Activated CD8-positive, alpha-beta memory T cell treated with anti-CD3 and anti-CD28 coated beads for 36 hours (primary cell): ENCODE measurements around the gene SLC6A2. TPM values are rescaled to one million over a fixed set of nuclear protein-coding genes. Genes with fewer than 3 reads are reported as not detected.
"Not testable (repeated sequence)": the region's sequence is repeated elsewhere in the genome, so short reads cannot be mapped to it uniquely, and the experiment has no call there.

Experiments used
- CTCF ChIA-PET: fragments of 350-600 bp; sonication (Branson Sonifier 250); formaldehyde crosslinking; loops from one replicate; lab custom pipeline; 2021; ENCODE audit warnings: antibody characterized with exemption; lab: Charles Lee
- POLR2A ChIA-PET: fragments of 350-600 bp; sonication (Branson Sonifier 250); formaldehyde crosslinking; loops from one replicate; lab custom pipeline; 2021; ENCODE audit warnings: antibody characterized with exemption; lab: Charles Lee
- total RNA-seq, 2 experiments: library from RNA; stranded (reverse); gene quantifications; one replicate each; pipeline ENCODE4 v1.2.3, GENCODE V29; 2021

SLC6A2 gene
- total RNA-seq = not detected

- ChIA-PET CTCF (no interaction called here), POLR2A (no interaction called here)
Measured at GRCh38 chr16:55655897-55656681, at the start of gene SLC6A2. TSS of gene SLC6A2 (plus strand) at chr16:55655988. CDS start at chr16:55656695, 707 bp downstream.

- ChIA-PET CTCF (no interaction called here), POLR2A (no interaction called here)
Measured at GRCh38 chr16:55613613-55614335, 42.0 kb upstream of the SLC6A2 start.

DNA sequence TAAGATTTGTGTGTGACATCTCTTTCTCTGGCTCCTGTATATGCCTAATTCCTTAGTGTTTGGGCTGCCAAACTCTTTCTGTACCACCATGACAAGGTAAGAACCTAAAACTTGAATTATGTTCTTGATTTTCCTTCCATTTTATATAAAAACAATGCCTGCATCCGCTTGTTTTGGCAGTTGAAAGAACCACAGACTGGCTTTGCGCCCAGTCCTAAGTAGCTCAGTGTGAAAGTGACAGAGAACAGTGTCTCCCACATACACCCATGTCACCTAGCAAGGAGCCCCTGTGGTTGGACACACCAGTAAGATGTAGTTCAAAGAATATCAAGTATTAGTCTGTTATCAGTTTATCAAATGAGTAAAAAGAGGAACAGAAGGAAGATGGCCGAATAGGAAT is 40.7 kb upstream of the SLC6A2 start:
- POLR2A ChIA-PET = no interaction called here
- CTCF ChIA-PET = no interaction called here

GRCh38 chr16:55615670-55616069 is 40.1 kb upstream of the SLC6A2 start:
- CTCF ChIA-PET = not testable (repeated sequence)

DNA sequence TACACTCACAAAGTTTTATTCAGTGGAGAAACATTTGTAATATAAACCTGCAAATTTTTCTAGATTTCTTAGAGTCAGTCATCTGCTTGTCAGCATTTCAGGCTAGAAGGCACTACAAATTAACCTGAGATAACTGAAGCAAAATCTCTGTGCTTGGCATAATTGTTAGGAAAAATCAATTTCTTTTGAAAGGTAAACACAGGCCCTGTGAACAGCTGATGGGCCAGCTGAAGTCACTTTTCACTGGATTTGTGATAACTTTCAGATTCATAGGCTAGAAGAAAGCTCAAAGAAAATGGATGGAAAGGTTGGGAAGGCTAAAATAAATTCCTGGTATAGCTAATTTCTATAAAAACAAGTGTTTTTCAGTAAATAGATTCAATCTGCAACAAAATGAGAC is 34.0 kb upstream of the SLC6A2 start:
- POLR2A ChIA-PET = no interaction called here
- CTCF ChIA-PET = no interaction called here

More at GRCh38 chr16:55615670-55616069, 40.1 kb upstream of the SLC6A2 start:
- POLR2A ChIA-PET = not testable (repeated sequence)

- ChIA-PET CTCF (no interaction called here), POLR2A (no interaction called here)
Measured at GRCh38 chr16:55622272-55622671, 33.5 kb upstream of the SLC6A2 start.

- CTCF ChIA-PET = interaction anchor here (1.0 kb wide), 1 partner anchor 158 kb away, joined by 3 read pairs; no protein-coding TSS in a partner anchor
Measured at GRCh38 chr16:55622930-55623561, 32.7 kb upstream of the SLC6A2 start.

GRCh38 chr16:55623640-55624039 is 32.1 kb upstream of the SLC6A2 start:
- CTCF ChIA-PET = interaction anchor here (1.0 kb wide), 1 partner anchor 159 kb away, joined by 3 read pairs; no protein-coding TSS in a partner anchor

More at GRCh38 chr16:55622930-55623561, 32.7 kb upstream of the SLC6A2 start:
- POLR2A ChIA-PET = no interaction called here

GRCh38 chr16:55624696-55625095 is 31.1 kb upstream of the SLC6A2 start:
- POLR2A ChIA-PET = no interaction called here
- CTCF ChIA-PET = no interaction called here

More at GRCh38 chr16:55623640-55624039, 32.1 kb upstream of the SLC6A2 start:
- POLR2A ChIA-PET = no interaction called here

DNA sequence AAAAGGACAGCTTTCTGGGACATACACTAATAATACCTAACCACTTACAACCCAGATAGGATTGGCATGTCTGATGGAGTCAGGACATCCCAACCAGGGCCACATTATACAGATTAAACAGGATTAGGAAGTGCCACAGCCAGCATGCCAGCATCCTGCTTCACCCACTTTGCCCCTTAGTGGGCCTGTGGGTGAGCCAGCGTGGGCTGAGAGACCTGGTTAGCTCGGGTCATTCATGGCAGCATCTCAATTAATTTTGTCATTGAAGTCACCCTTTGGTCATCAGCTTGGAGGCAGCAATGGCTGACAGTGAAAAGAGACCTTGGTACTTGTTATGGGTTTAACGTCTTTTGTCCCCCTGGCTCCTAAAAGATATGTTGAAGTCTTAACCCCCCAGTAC is 29.9 kb upstream of the SLC6A2 start:
- ChIA-PET POLR2A (no interaction called here), CTCF (no interaction called here)

- POLR2A ChIA-PET = no interaction called here
- CTCF ChIA-PET = no interaction called here
Measured at GRCh38 chr16:55628306-55628968, 27.4 kb upstream of the SLC6A2 start.

- POLR2A ChIA-PET = no interaction called here
- CTCF ChIA-PET = no interaction called here
Measured at GRCh38 chr16:55630774-55631173, 25.0 kb upstream of the SLC6A2 start.

DNA sequence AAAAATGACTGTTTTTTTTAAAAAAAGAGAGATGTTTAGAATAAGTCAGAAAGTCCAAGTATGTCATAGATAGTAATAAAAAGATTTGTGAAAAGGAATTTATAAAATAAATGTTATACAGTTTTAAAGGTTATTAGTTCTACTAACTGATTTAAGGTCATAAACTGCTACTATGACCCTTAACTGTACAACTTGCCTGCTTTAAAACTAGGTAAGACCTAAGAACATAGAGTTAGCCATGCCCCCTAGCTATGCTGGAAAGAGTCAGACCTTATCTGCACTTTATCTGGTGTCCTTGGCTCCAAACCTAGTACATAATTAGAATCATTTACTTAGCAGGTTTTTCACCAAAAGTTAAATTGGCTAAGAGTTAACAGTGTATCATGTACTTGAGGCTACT is 23.5 kb upstream of the SLC6A2 start:
- ChIA-PET POLR2A (no interaction called here), CTCF (no interaction called here)

- CTCF ChIA-PET = no interaction called here
- POLR2A ChIA-PET = no interaction called here
Measured at GRCh38 chr16:55634193-55634592, 21.6 kb upstream of the SLC6A2 start.

- POLR2A ChIA-PET = no interaction called here
- CTCF ChIA-PET = no interaction called here
Measured at GRCh38 chr16:55638256-55638655, 17.5 kb upstream of the SLC6A2 start.

DNA sequence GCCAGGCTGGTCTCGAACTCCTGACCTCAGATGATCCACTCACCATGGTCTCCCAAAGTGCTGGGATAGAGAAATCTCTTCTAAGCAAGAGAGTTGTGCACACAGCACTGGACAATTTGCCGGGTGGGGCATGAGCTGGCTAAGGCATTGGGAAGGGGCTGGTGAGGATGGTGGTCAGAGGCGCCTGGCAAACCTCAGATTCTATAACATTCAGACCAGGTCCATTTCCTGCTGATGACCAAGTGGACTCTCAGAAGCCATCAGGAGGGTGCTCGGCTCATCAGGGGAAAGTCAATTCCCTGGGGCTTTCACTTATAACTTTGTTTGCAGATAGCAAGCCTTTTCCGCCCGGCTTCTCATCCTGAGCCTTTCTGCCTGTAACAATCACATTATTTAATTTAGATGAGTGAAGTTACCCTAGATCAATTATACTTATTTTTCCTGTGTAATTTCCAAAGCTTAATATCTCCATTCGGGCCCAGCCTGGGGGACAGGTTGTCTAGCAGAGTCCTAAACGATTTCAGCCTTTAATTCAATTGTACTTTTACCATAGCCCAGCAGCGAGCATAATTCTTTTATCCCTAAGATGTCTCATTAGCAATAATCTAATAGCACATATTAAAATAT is 15.0 kb upstream of the SLC6A2 start:
- ChIA-PET CTCF (no interaction called here), POLR2A (no interaction called here)

- POLR2A ChIA-PET = no interaction called here
Measured at GRCh38 chr16:55641430-55642056, 14.2 kb upstream of the SLC6A2 start.

DNA sequence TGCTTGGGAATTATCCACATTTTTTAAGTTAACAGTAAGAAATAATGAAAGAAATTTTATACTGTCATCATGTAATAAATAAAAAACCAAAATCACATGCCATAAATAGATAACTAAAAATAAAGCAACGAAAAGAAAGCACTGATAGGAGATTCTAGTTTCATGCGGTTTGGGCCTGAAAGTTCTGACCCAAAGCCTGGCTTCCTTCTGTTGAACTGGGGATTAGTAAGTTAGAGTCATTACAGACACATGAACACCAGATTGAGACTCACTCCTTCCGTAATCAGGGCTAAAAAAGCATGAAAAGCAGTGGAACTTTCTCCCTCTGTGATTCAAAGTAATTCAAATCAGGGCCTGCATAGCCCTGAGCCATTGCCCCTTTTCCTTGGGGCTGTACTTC is 13.2 kb upstream of the SLC6A2 start:
- CTCF ChIA-PET = no interaction called here
- POLR2A ChIA-PET = no interaction called here

More at GRCh38 chr16:55641430-55642056, 14.2 kb upstream of the SLC6A2 start:
- CTCF ChIA-PET = no interaction called here
